Body of pancreas (tissue), 4 donors: ENCODE measurements around the gene ANTXRL. TPM values are rescaled to one million over a fixed set of nuclear protein-coding genes. Genes with fewer than 3 reads are reported as not detected.

Source experiments
- ATAC-seq: fragments of 150-250 bp; one replicate; pipeline ENCODE4 v1.9.1; 2016
- DNase-seq, 4 donors: peaks; one replicate each; pipeline ENCODE4 v3.0.0-alpha.2; 2019
- H3K27ac ChIP-seq, 4 donors: fragments of 200-600 bp; sonication (generic); 1 replicate in 3 of 4; 2 replicates in 1 of 4; pipeline versions ENCODE4 v1.5.1 to v1.6.1; 2016 to 2019; ENCODE audit warnings: mild to moderate bottlenecking in 1 of 4, mixed read lengths in 1 of 4, moderate library complexity in 1 of 4
- H3K27me3 ChIP-seq, 2 donors: fragments of 200-600 bp; sonication (generic); one replicate each; pipeline ENCODE4 v1.6.0; 2016; ENCODE audit warnings: mild to moderate bottlenecking in 1 of 2
- H3K36me3 ChIP-seq, 2 donors: fragments of 200-600 bp; sonication (generic); replicated peaks in 1 of 2; 2 replicates each; pipeline ENCODE4 v1.5.1; 2016; ENCODE audit warnings: low read depth in 2 of 2; ENCODE audit not compliant: insufficient read depth in 1 of 2
- H3K4me1 ChIP-seq: fragments of 200-600 bp; sonication (generic); one replicate; pipeline ENCODE4 v1.6.0; 2016
- H3K4me3 ChIP-seq, 2 donors: fragments of 200-600 bp; sonication (generic); 1 replicate in 1 of 2; 2 replicates in 1 of 2; pipeline ENCODE4 v1.5.1; 2016 to 2019
- H3K9me3 ChIP-seq, 3 donors: fragments of 200-600 bp; sonication (generic); 1 replicate in 2 of 3; 2 replicates in 1 of 3; pipeline ENCODE4 v1.5.1; 2016
- CTCF ChIP-seq, 7 experiments: fragments of 450-650 bp in 4 of 7; fragments of 200-600 bp in 3 of 7; sonication (generic) in 3 of 7; IDR thresholded peaks; one replicate each; pipeline ENCODE4 v1.5.1; 2016 to 2019; ENCODE audit warnings: antibody characterized with exemption in 7 of 7
- POLR2A ChIP-seq, 3 donors: fragments of 450-650 bp; IDR thresholded peaks; one replicate each; pipeline ENCODE4 v1.6.1; 2016; ENCODE audit warnings: antibody characterized with exemption in 3 of 3, mild to moderate bottlenecking in 2 of 3
- WGBS, 2 donors: methylation state at CpG; one replicate each; pipeline ENCODE4 v1.1.5; 2017; 5-methylcytosine and 5-hydroxymethylcytosine counted together
- intact Hi-C: fragments of 100-400 bp; cut with DNase I; formaldehyde crosslinking; loops from one replicate; pipeline ENCODE4 v1.15.1; 2023
- total RNA-seq, 2 donors: library from RNA; depleted of rRNA; stranded (reverse); fragments of >200 nt; gene quantifications; one replicate each; pipeline ENCODE4 v1.1.0, GENCODE V29; 2016

Gene ANTXRL
- total RNA-seq, 2 donors from 2014 or later: not detected

- H3K4me1 ChIP-seq: no peaks in the 10 kb centered on the region
- TF ChIP-seq CTCF (IDR thresholded peaks at IDR 0.05) (no peak), POLR2A (IDR thresholded peaks at IDR 0.05) (no peak)
- no peak overlapping the region for H3K27ac ChIP-seq
- 87% methylated on average over 10 of the region's 10 CpGs; no CpG with 5 or more reads in 1 of the 2 donors for WGBS, 2 donors
- H3K4me3 ChIP-seq: no peak overlapping the region
- intact Hi-C loops: no loop called here
- no peaks in the 10 kb centered on the region for H3K9me3 ChIP-seq
- H3K36me3 ChIP-seq: no peaks in the 10 kb centered on the region
- H3K27me3 ChIP-seq: no peaks in the 10 kb centered on the region
- DNase-seq (no peak), ATAC-seq (no peak)
Measured at GRCh38 chr10:46307281-46308112, 20.7 kb downstream of the ANTXRL start.

GRCh38 chr10:46308113-46308415 is 21.3 kb downstream of the ANTXRL start:
- intact Hi-C loops: no loop called here
- H3K4me1 ChIP-seq: no peaks in the 10 kb centered on the region
- no peak for ATAC-seq
- TF ChIP-seq POLR2A (IDR thresholded peaks at IDR 0.05): no peak
- TF ChIP-seq CTCF (IDR thresholded peaks at IDR 0.05): no peak
- no peak overlapping the region for H3K27ac ChIP-seq
- WGBS, 2 donors: 90% methylated on average over 4 of the region's 4 CpGs
- H3K9me3 ChIP-seq: no peaks in the 10 kb centered on the region
- no peaks in the 10 kb centered on the region for H3K36me3 ChIP-seq
- no peak for DNase-seq
- no peak overlapping the region for H3K4me3 ChIP-seq
- H3K27me3 ChIP-seq: no peaks in the 10 kb centered on the region

- intact Hi-C loops: no loop called here
- TF ChIP-seq POLR2A (IDR thresholded peaks at IDR 0.05) (no peak), CTCF (IDR thresholded peaks at IDR 0.05) (no peak)
- Histone ChIP-seq H3K4me1 (no peaks in the 10 kb centered on the region), H3K27me3 (no peaks in the 10 kb centered on the region), H3K27ac (no peak overlapping the region), H3K36me3 (no peaks in the 10 kb centered on the region), H3K4me3 (no peak overlapping the region), H3K9me3 (no peaks in the 10 kb centered on the region)
- WGBS, 2 donors: 84 to 91% methylated on average over 16 to 19 of the region's 21 CpGs
- DNase-seq: peak in 1 of 4 donors; percentile 6
- ATAC-seq: no peak
Measured at GRCh38 chr10:46308666-46309450, 22.1 kb downstream of the ANTXRL start.

- H3K27ac ChIP-seq: no peak overlapping the region
- no peaks in the 10 kb centered on the region for H3K9me3 ChIP-seq
- DNase-seq (no peak), ATAC-seq (no peak)
- H3K4me3 ChIP-seq: no peak overlapping the region
- TF ChIP-seq CTCF (IDR thresholded peaks at IDR 0.05) (no peak), POLR2A (IDR thresholded peaks at IDR 0.05) (no peak)
- no peaks in the 10 kb centered on the region for H3K27me3 ChIP-seq
- intact Hi-C loops: no loop called here
- no peaks in the 10 kb centered on the region for H3K36me3 ChIP-seq
- no peaks in the 10 kb centered on the region for H3K4me1 ChIP-seq
- WGBS, 2 donors: 77 to 88% methylated on average over 8 to 9 of the region's 9 CpGs
Measured at GRCh38 chr10:46309511-46310142, 22.8 kb downstream of the ANTXRL start.
